SIG-M5 (cell line): Measurements from ENCODE around the gene HOMER2.
"Not testable (repeated sequence)": the region's sequence is repeated elsewhere in the genome, so short reads cannot be mapped to it uniquely, and the experiment has no call there.

Experiments
- DNase-seq: peaks from one replicate; lab custom pipeline; 2025; lab: John Stamatoyannopoulos, UW

Gene HOMER2

DNA sequence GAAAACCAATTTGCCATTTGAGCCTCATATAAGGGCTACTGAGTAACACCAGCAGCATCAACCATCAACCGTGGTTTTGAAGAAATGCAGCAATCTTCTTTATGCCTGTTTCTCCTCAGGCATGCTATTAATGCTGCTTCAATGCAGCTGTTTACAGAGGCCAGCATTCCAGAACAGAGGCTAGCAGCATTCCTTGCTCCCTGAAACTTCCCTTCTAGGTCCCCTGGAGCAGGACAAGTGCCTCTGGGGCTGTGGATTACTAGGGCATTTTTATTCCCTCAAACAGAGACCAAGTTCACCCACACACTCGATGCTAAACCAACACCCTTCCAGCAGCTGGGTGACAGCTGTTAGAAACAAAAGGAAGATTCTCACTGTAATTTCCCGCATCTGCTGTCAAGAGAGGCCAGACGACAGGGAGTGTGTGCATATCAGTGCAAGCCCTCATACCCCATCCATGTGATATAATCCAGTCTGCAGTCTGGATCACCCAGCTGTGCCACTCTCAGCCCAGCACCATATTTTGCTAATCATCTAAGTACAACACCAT, 57.5 kb downstream of the HOMER2 start:
- DNase-seq = no peak

DNA sequence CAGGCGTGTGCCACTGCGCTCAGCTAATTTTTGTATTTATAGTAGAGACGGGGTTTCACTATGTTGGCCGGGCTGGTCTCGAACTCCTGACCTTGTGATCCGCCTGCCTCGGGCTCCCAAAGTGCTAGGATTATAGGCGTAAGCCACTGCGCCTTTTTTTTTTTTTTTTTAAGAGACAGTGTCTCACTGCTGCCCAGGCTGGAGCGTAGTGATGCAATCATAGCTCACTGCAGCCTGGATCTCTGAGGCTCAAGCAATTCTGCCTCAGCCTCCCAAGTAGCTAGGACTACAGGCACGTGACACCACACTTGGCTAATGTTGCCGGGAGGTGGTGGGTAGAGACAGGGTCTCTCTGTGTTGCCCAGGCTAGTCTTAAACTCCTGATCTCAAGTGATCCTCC, 59.0 kb downstream of the HOMER2 start:
- not testable (repeated sequence) for DNase-seq

DNA sequence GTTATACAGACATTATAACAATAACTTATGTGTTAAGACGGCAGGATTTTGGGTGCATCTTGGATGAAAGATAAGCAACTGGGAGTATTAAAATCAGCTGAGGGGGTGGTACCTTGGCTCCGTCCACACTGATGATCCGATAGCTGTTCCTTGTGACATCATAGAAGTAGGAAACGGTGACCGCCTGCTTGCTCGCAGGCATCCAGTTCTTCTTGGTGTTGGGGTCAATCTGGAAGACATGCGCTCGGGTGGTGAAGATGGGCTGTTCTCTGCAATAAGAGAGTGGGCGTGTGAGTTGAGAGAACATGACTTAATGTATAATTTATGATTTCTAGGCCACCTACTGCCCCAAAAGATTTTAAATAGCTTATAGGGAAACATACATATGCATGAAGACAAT, 59.9 kb downstream of the HOMER2 start:
- DNase-seq = no peak

DNA sequence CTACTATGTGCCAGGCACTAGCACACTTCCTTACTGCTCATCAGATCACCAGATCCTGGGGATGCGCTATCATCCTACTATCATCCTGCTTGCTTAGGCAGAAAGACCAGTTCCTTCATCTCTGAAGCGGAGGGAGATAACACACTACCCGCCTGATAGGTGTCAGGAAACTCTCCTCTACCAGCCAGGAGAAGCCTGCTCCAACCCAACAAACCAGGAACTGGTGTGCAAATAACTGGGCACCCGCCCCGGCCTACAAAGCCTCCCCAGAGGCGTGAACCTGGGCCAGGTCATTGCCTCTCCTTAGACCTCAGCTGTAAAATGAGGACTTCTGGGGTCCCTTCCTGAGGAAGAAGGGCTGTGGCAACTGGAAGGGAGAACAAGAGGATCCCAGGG, 61.5 kb downstream of the HOMER2 start:
- no peak for DNase-seq

DNA sequence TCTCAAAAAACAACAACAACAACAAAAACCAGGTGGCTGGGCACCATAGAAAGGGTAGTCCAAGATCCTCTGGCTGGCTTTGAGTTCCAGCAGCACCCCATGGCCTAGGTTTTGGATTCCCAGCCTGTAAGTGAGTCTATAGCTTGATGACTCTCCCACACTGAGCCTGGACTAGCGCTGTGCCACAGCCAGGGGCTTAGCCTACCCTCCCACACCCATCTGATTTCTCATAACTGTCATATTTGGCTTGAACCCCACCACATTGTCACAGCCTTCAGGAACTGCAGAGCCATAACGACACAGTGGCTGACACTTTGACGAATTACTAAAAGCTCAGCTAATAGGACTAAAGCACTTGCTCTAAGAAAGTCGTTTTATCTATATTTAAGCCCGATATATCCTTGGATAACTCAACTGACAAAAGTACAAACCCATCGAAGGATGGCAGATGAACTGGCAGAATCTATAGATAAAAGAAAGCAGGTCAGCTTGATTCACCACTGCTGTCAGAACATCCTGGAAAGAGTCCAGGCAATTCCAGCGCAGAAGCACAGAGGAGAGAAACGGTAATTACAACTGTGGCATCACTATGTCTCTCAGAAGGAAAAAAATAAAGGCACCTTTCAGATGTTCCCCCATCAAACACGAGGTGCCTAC, 62.1 kb downstream of the HOMER2 start:
- DNase-seq = no peak

DNA sequence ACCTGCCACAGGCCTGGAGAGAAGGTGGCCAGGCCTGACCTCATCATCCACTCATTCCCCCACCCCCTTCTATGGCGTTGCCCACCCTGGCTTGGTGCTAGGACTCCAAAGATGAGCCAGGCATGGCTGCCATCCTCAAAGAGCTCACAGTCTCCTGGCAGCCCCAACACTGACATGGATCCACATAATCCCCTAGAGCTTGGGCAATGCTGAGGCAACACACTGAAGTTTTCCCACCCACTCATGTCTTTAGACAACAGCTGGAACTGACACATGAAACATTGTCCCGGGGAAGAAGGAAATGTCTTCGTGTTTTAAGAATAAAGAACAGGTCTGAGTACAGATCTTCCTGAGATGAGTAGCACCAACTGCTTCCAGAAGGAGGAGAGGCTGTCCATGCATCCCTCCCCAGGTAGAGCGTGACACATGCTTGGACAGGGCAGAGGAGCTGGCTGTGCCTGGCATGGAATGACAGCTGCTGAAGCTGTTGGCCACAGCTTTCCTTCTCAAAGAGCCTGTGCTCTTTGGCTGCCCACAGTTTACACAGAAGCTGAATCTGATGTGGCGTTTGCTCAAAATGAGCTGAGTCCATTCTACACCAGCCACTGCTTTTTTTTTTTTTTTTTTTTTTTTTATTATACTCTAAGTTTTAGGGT, 70.1 kb downstream of the HOMER2 start:
- DNase-seq = no peak

DNA sequence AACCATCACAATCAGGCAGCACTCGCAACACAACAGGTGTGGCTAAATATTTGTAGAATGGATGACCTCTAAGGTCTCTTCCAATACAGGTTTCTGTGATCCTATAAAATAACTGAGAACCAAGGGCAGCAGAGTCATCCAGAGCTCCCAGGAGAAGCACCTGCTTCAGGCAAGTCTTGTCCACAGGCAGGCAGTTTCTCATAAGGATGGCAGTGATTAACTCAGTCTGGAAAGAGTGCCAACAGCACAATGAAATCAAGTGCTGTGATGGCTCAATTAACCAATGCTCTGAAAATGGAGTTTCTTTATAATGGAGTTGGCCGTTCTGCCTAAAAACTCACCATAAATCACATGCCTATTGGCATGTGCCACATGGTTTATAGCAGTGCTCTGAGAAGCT, 70.8 kb downstream of the HOMER2 start:
- DNase-seq = no peak

DNA sequence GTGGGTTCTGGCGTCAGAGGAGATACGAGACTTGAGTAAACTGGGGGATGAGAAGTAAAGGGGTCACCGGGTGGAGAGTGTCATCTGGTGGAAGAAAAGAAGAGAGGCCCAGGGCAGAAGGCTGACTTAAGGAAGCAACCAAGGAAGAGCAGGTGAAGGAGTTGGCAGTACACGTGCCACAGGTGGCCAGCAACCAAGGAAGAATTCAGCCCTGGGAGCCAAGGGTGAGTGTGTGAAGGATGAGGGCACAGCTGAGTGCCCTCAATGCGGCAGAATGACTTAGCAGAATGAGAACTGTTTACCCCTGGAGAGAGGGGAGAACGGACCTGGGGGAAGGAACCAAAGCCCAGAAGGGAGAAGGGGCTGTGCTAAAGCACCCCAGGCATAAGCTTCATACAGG, 71.8 kb downstream of the HOMER2 start:
- DNase-seq = no peak

DNA sequence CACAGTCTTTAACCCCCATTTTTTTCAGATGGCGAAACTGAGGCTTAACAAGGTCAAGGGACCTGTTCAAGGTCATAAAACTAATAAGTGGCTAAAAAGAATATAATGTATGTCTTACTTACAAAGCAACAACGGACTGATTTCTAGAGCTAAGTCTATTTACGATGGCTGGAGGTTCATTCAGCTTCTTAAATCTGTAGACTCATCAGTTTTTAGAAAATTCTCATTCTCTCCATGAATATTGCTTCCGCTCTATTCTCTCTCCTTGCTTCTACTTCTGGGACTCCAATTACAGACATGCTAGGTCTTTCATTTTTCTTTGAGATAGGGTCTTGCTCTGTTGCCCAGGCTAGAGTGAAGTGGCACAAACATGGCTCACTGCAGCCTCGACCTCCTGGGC, 74.2 kb downstream of the HOMER2 start:
- DNase-seq = no peak

DNA sequence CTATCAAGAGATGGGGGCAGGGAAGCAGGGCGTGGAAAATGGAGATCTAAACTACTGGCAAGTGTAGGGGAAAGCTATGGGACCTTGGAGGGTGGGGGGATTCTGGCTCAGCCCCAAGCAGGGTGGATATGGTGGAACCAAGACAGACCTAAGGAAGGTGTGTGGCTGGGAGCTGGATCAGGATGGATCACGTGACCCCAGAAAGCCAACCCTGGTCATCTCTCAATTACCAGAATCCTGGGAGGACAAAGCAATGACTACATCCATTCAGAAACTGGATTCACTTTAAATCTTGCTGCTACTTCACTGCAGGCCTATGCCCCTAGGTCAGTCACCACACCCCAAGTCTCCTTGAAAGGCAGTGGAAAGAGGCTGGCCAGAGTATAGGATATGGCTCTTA, 74.7 kb downstream of the HOMER2 start:
- no peak for DNase-seq

DNA sequence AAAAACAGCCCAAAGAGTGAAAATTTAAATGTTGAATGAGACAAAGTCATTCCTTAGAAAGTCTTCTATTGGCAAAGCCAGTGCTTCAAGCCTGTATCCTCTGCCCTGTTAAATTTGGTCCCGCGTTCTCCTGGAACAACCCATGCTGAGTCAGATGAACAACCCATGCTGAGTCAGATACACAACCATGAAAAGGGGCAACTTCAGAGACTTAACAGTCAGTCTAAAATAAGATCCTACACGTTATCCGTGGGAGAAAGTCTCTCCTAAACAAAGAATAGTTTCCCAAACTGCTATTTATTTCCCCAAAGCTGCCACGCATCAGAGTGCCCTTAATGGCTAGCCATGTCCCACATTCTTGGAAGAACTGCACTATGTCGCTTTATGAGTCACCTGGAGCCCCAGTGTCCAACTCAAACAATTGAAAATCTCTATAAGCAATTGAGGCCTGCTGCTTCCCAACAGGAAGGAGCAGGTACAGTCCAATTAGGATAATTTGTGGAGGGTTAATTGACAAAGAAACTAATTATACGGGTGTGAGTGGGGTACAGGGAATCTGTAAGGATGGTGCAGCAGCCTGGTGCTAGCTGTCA, 77.0 kb downstream of the HOMER2 start:
- DNase-seq = no peak

DNA sequence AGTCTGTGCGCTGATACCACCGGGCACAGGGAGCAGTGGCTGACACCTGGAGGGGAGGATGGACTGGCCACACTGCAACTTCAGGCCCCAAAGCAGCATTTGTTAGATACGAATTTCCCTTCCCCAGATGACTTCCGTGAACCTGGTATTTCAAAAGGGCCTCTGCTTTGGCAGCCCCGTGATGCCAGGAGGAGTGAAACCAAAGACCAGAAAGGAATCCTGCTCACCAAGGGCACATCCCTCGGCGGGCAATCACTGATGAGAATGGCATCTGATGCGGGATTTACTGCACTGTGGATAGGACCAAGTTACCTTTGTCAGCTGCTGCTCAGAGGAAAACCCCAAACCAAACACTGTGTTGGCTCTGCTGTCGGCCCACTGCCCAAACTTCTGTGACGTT, 77.6 kb downstream of the HOMER2 start:
- no peak for DNase-seq

DNA sequence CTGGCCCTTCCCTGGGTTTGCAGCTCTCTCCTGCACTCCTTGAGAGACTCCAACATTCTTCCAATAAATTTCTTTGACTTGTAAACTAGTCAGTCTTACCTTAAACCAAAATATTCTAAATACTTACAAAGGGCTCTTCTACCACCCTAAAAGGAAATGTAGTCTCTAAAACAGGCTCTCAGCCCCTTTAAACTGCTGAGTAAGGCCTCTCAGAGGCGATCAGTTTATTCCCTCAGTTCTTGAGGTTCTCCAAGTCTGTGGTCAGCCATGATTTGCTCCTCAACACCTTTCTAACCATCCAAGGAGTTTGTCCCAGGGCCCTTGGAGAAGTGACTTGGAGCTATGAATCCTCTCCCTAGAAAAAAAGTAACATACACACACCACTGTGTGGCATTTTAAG, 78.3 kb downstream of the HOMER2 start:
- DNase-seq = no peak

DNA sequence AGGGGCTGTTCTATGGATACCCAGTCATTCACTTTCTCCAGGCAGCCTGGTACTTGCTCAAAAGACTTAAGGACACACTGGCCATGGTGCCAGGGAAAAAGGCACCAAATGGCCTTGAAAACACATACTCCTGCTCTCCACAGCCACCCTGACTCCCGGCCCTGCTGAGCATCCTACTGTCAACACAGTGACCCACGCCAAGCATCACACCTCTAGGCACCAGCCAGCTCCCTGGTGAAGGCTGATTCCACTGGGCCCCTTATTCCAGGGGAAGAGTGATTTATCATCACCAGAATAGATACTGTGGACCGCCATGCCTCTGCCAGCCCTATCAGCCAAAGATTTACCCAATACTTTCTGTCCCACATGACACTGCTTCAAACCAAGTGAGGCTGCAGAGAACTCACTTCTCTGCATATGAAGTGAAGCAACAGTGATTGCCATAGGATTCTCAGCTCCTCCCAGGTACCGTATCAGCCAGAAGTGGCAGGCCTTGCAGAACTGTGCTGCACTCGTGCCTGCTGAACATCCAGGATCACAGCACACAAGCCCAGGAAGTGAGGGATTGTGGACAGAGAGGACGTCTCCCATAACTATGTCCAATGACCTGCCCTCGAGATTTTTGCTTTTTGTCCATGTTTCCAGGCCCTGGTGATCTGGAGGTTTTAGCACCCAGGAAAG, 79.4 kb downstream of the HOMER2 start:
- no peak for DNase-seq

DNA sequence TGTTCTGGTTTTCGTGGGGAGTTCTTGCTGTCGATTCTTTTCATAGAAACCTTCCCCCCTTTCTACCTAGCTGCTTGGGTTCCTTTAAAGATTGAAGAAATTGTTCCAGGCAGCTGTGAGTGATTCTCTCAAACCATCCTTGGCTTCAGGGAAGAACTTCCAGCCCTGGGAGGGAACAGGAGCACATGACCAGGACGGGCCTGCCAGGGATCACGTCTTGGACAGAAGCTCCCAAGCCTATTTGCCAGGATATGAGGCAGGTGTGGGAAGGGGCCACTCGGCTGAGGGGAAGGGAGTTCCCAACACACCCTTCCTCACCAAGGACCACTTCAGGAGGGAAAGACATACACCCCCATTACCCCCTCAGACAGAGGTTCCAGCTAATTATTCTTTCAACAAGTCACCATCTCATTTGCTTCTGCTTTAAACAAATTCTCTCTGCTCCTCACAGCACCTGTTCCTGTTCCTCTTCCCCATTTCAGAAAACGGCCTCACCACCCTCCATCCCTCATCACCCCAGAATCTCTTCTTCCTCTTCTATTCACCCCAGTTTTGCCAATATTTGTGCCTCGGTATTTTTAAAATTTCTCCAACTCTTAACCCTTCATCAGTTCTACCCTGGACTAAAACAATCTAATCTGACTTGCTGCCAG, 80.6 kb downstream of the HOMER2 start:
- DNase-seq = no peak

DNA sequence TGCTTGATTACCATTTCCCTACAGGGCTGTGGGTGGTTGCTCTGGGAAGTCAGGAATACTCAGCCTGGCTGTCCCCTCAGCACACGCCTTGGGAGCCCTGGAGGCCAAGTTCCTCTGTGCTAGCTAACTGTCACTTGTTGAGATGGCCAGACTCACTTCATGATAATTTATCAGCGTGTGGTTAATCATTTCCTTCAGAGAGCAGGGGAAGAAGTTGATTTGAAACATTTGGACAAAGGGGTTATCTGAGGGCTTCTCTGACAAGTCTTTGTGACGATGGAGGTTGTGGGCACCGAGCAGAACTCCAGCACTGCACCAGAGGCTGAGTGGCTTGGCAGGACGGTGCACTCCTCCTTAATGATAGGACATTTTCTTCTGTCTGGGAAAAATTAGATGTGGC, 81.2 kb downstream of the HOMER2 start:
- no peak for DNase-seq

DNA sequence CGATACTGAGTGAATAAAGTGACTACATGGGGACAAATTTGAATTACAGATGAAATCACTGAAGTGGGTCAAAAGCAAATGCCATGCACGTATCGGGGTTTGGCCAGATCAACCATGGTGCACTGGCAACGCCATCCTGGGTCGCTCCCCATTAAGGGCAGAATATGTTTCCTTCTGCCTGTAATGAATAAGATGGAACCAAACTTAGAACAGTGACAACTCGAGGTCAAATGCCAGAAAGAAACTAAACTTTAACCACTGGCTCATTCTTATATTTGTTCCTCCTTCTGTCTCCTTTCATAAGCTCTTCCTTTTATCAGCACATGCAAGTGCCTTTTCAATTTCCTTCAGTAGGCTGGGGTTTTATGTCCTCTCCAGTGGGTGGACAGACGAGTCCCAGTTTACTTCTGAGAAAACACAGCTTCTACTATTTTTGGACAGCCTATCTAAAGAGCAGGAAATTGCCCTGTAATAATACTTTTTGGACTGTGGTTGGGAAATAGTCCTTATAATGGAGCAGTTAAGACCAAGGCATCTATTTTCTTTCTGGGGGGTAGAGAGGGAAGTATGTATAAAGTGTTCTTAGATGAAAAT, 81.7 kb downstream of the HOMER2 start:
- no peak for DNase-seq

DNA sequence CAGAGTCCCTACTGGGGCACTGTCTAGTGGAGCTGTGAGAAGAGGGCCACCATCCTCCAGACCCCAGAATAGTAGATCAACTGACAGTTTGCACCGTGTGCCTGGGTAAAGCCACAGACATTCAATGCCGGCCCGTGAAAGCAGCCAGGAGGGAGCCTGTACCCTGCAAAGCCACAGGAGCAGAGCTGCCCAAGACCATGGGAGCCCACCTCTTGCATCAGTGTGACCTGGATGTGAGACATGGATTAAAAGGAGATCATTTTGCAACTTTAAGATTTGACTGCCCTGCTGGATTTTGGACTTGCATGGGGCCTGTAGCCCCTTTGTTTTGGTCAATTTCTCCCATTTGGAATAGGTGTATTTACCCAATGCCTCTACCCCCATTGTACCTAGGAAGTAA, 86.5 kb downstream of the HOMER2 start:
- not testable (repeated sequence) for DNase-seq

DNA sequence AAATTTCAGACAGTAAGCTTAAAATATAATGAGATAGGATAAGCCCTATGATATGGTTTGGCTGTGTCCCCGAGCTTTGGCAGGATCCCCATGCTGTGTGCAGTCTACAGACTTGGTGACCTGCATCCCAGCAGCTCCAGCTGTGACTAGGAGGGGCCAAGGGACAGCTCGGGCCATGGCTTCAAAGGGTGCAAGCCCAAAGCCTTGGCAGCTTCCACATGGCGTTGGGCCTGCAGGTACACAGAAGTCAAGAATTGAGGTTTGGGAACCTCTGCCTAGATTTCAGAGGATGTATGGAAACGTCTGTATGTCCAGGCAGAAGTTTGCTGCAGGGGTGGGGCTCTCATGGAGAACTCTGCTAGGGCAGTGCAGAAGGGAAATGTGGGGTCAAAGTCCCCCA, 86.9 kb downstream of the HOMER2 start:
- DNase-seq = not testable (repeated sequence)

DNA sequence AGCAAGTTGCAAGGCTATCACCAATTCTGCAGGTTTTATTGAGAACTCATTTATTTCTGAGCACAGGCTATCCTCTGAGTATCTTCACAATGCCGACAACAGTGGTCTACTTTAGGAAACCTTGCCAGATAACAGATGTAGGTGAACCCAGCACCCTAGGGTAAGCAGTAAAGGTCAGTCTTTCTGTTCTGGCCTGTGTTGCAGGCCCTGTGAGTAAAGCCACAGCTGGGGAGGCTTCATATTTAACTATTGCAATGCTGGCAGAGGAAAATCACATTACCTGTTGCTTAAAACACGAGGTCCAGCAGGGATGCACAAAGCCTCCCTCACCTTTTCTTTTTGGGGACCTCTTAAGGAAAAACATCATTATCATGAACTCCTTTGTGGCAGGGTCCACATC, 87.6 kb downstream of the HOMER2 start:
- DNase-seq = no peak

DNA sequence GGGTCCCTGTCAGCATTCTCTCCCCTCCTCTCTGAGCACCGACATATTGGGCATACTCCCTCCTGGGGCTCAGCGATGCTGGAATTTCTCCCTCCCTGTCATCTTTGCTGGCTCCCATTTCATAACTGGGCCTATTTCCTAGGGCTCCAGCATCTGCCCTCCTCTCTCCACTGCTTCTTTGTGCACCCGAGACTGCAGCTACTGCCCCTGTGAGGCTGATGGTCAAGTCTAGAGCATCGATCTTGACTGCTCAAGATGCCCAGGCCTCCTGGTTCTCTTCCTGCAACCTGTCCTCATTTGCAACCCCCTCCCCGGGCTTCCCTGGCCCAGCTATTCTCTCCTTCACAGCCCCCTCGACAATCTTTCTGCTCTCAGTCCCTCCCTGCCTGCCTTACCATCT, 89.6 kb downstream of the HOMER2 start:
- no peak for DNase-seq

DNA sequence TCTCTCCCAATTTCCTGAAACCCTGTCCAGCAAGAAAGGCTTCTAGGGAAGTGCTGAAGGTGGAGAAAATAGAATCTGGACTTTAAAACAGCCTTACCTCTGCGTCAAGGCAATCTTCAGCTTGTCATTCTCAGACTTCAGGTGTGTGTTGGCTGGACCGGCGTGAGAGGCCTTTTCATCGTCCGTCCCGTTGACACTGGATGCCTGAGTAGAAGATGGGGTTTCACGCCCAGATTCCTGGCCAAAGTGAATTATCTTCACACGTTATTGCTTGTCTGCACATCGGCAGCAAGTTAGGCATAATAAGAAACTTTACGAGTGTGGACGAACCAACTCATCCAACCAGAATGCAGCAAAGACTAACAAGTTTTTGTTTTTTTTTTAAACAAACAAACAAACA, 93.6 kb downstream of the HOMER2 start:
- no peak for DNase-seq
